Ovary (tissue), 3 donors: ENCODE results near the gene ZNF598.

ENCODE experiments used
- POLR2A ChIP-seq: fragments of 450-650 bp; IDR thresholded peaks from one replicate; pipeline ENCODE4 v1.6.1; 2017; ENCODE audit warnings: antibody characterized with exemption, mild to moderate bottlenecking, moderate library complexity
- TF ChIP-seq, protein P1 (sequence below), 3 donors: fragments of 450-650 bp in 2 of 3; fragments of 200-600 bp in 1 of 3; IDR thresholded peaks; one replicate each; pipeline versions ENCODE4 v1.5.1 to v1.8.0; 2016 to 2022; ENCODE audit warnings: antibody characterized with exemption in 3 of 3, mild to moderate bottlenecking in 1 of 3
- donor health status: DM: no; HTN: no; CAD: no.

- no peak for TF ChIP-seq POLR2A
- TF ChIP-seq, protein P1, sequence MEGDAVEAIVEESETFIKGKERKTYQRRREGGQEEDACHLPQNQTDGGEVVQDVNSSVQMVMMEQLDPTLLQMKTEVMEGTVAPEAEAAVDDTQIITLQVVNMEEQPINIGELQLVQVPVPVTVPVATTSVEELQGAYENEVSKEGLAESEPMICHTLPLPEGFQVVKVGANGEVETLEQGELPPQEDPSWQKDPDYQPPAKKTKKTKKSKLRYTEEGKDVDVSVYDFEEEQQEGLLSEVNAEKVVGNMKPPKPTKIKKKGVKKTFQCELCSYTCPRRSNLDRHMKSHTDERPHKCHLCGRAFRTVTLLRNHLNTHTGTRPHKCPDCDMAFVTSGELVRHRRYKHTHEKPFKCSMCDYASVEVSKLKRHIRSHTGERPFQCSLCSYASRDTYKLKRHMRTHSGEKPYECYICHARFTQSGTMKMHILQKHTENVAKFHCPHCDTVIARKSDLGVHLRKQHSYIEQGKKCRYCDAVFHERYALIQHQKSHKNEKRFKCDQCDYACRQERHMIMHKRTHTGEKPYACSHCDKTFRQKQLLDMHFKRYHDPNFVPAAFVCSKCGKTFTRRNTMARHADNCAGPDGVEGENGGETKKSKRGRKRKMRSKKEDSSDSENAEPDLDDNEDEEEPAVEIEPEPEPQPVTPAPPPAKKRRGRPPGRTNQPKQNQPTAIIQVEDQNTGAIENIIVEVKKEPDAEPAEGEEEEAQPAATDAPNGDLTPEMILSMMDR (IDR thresholded peaks at IDR 0.05): no peak
These were observed 25.2 kb upstream of the ZNF598 start for GRCh38 chr16:2034696-2035430.
